ENCODE measurements around the gene EPM2AIP1.
A peak's percentile ranks its signal among the peaks of the same experiment; 100 is the strongest.
"Not testable (repeated sequence)": the region's sequence is repeated elsewhere in the genome, so short reads cannot be mapped to it uniquely, and the experiment has no call there.

Gene EPM2AIP1

DNA sequence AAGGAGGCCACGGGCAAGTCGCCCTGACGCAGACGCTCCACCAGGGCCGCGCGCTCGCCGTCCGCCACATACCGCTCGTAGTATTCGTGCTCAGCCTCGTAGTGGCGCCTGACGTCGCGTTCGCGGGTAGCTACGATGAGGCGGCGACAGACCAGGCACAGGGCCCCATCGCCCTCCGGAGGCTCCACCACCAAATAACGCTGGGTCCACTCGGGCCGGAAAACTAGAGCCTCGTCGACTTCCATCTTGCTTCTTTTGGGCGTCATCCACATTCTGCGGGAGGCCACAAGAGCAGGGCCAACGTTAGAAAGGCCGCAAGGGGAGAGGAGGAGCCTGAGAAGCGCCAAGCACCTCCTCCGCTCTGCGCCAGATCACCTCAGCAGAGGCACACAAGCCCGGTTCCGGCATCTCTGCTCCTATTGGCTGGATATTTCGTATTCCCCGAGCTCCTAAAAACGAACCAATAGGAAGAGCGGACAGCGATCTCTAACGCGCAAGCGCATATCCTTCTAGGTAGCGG is at the start of gene EPM2AIP1:
EPM2AIP1 (minus strand) TSS at position 326 of the 520 bp plus-strand sequence; CDS start at position 272, 54 bp downstream.
- no peak for DNase-seq

DNA sequence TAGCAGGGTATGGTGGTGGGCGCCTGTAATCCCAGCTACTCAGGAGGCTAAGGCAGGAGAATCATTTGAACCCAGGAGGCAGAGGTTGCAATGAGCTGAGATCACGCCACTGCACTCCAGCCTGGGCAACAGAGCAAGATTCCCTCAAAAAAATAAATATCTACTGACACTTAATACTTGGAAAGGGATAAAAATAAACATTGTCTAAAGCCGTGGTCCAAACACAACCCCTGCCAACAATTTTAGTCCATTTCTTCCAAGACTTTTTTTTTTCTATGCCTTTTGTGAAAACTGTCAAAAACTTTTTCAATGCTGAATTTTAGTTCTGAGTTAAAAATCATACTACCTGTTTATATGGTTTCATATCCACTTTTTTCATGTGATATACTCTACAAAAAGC is 49.8 kb upstream of the EPM2AIP1 start:
- DNase-seq, result not testable (repeated sequence)

DNA sequence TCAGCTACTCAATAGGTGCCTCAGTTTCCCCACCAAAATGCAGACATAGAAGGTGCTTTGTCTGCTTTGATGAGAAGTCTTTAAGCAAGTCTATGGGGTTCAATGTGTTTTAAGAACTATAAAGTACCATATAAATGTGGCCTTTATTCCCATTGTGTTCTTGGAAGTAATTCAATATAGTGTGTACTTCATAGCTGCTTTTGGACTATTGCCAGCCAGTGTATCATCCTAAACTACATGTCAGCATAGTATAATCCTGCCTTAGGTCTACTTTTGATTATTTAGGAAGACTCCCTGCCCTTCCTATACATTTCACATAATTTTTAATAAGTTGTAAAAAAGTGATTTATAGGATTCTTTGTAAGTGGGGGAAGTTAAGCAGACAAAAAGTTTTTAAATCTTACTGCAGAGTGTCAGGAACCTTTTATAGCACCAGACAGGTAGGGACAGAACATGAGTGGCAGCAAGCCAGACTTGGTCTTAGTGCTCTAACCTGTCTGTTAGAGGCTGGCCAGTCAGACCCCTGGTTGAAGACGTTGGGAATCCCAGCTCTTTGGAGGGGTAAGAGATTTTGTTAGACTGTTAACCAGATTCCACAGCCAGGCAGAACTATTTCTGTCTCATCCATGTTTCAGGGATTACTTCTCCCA is 48.7 kb upstream of the EPM2AIP1 start:
- DNase-seq, result no peak

DNA sequence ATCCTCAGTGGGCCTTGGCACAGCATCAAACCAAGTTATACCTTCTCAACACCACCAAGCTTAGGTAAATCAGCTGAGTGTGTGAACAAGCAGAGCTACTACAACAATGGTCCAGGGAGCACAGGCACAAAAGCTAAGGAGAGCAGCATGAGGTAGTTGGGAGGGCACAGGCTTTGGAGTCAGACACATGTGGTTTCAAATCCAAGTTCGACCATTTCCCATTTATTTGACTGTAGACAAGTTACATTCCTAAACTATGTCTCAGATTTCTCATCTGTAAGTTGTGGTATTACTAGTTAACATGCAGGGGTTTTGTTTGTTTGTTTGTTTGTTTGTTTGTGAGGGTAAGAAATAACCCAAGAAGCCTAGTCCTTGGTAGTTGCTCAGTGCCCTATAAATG is 47.3 kb upstream of the EPM2AIP1 start:
- DNase-seq, result no peak

DNA sequence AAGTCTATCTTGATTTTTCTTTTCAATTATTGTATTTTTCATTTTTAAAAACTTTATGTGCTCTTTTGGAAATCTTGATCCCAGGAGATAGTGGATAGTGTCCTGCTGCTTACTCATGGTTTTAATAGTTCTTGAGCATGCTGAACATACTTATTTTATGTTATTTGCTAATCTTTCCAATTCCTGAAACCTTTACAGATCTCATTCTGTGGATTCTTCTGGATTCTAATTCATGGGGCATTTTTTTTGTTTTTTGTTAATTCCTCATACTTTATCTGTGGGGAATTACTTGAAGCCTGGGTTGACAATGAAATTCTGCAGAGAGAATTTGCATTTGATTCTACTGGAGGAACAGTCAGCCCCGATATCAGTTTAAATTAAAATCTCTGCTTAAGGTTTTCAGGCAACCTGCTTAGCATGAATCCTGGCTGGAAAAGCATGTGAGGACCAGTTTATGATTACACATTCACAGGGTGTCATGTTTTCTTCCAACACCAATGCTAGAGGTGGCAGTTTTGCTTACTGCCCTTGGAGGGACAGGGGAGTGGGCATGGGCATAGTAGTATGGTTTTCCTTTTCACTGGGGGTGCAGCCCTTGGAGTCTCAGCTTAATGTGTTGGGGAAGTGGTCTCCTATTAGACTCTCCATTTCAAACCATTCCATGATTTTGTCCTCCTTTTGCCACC is 46.4 kb upstream of the EPM2AIP1 start:
- DNase-seq, result no peak

DNA sequence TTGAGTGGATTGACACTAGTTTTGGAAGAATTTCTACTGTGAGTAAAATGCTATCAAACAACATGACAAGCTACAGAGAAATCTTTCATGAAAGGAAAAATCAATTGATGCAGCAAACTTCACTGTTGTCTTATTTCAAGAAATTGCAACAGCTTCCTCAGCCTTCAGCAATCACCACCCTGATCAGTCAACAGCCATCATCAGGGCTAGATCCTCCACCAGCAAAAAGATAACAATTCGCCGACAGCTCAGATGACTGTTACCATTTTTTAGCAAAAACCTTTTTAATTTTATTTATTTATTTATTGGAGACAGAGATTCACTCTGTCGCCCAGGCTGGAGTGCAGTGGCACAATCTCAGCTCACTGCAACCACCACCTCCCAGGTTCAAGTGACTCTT is 44.4 kb upstream of the EPM2AIP1 start:
- no peak for DNase-seq

DNA sequence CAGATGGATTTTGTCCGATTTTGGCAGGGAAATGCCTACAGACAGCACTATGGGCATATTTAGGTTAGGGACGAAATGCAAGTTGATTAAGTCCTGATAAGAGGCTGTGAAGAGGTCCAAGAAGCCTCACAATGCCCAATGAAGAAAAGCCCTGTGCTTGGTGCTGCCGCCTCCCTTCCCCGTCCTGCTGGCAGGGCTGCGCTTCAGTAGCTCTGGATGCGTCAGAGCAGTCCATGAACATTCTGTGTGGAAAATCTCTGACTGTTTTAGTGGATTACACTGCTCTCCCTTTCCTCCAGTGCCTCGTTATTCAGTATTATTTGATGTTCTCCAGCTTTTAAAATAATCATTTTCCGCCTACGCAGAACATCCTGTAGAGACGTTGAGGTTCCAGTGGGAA is 40.0 kb upstream of the EPM2AIP1 start:
- DNase-seq, result no peak

DNA sequence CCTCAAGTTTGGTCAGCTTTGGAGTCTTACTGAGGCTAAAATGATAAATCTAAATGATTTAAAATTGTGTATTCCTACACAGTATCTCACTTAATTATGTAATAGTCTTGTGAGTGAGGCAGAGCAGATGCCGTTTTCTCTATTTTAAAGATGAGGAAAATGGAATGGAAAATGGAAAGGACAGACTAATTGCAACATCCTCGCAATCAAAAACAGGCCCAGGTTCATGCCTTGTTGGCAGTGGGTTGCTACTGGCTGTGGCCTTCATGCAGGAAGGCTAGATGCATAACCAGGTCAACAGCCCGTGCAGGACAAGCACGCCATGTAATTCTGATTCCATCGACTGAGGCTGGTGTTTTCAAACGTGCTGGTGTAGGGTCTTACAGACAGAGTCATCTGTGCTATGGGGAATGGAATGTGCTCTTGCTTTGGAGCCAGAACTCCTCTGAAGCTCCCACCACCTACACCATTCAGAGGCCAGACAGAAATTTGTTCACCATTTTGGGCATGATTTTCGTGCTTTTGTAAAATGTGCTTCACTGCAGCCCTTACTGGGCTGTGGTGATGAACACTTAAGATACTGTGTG is 38.3 kb upstream of the EPM2AIP1 start:
- DNase-seq, result no peak

DNA sequence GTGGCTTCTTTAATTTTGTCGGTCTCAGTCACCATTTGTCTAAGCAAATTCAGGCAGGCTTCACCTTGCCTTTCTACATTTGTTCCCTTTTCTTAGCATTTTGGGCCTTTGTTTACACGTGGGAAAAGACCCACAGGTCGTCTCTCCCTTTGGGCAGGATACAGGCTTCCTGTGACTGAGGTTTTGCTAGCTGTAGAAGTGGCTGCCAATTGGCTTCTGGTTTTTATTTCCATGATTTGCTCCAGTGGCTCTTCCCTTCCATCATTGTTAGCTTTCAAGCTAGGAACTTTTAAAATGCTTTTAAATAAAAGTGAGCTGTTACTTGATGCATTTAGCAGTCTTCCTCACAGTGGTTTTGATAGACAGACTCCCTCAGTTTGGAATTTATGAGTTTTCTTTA is 37.7 kb upstream of the EPM2AIP1 start:
- DNase-seq, result no peak

DNA sequence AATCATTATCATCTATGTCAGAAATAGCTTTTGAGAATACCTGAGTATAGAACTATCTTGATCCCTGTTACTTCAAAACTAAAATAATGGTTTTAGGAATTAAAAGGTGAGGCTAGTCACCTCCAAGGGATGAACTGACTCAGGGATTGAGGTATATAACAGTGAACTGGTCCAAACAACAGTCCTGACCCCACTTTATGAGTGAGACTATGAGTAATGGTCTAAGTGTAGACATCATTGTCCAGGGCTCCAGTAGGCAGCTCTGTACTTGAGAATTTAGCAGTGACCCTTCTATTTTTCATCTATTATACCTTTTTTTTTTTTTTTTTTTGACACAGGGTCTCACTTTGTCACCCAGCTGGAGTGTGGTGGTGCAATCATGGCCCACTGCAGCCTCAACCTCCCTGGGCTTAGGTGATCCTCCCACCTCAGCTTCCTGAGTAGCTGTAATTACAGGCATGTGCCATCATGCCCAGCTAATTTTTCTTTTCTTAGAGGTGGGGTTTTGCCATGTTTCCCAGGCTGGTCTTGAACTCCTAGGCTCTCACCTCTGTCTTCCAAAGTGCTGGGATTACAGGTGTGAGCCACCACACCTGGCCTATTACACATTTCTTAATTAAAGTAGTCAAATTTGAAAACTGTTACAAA is 36.7 kb upstream of the EPM2AIP1 start:
- DNase-seq, result no peak

DNA sequence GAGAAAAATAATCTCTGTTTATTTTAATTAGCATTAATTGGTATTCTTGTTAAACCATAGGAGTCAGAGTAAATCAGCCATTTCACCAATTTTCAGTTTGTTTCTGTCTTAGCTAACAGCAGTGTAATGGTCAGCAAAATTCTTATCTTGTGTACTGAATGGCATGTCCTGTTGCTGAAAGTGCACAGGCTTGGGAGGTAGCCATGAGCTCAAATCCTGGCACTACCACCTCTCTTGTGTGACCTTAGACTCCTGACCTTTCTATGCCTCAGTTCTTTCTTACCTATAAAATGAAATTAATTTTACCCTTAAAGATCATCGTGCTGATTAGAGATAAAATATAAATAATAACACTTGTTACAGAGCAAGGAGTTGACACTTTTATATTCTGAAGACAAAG is 36.2 kb upstream of the EPM2AIP1 start:
- no peak for DNase-seq

DNA sequence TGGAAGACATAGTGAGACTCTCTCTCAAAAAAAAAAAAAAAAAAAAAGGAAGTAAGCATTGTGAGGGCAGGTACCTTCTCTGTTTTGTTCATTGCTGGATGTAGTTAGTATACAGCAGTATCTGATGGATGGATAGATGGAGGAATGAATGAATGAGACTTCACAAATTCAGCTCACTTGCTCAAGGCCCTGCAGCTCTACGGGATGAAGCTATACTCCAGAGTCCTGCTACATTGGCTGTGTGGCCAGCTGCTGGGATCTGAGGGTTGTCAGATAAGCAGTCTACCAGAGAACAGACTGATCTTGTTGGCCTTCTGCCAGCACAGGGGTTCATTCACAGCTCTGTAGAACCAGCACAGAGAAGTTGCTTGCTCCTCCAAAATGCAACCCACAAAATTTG is 35.4 kb upstream of the EPM2AIP1 start:
- DNase-seq, result peak; percentile 75

DNA sequence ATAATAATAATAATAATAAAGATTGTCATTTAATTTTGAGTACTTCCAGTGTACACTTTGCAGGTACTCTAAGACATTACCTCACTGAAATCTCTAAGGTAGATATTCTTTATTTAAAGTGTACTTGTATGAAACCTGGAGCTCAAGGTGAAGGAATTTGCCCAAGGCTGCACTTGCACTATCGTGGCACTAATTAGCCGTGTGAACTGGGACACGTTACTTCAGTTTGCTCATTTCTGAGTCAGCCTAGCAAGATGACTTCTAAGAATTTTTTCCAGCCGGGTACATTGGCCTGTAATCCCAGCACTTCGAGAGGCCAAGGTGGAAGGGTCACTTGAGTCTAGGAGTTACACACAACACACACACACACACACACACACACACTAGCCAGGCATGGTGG is 33.9 kb upstream of the EPM2AIP1 start:
- DNase-seq, result peak; percentile 28

DNA sequence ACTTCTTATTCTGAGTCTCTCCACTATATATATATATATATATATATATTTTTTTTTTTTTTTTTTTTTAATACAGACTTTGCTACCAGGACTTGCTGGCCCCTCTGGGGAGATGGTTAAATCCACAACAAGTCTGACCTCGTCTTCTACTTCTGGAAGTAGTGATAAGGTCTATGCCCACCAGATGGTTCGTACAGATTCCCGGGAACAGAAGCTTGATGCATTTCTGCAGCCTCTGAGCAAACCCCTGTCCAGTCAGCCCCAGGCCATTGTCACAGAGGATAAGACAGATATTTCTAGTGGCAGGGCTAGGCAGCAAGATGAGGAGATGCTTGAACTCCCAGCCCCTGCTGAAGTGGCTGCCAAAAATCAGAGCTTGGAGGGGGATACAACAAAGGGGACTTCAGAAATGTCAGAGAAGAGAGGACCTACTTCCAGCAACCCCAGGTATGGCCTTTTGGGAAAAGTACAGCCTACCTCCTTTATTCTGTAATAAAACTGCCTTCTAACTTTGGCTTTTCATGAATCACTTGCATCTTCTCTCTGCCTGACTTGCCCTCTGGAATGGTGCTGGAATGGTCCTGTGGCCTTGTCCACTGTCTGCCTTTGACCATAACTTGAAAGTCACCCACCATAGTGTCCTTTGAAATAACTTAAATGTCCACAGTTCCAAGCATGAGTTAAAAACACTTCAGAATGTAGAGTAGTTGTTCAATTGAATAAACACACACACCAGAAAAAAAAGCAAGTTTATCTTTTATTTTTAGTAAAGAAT is 32.8 kb upstream of the EPM2AIP1 start:
- no peak for DNase-seq

DNA sequence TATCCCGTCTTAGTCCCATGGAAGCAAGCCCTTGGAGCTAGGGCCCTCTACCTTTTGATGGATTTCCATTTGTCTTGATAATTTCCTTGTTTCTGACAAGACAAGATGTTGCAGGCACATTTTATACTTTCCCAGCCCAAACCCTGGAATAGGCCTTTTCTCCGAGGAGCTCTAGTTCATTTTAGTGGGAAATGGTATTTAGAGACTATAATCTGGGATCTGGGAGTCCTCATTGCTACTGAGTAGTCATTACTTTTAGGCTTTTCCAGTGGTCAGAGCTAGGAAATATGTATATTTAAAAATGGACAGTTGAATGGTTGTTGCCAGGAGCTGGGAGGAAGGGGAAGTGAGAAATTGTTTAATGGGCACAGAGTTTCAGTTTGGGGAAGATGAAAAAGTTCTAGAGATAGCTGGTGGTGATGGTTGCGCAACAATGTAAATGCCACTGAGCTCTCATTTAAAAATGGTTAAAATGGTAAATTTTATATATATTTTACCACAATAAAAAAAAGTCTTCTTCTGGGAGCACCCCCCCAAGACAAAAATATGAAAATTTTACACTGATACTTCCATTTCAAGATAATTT is 32.0 kb upstream of the EPM2AIP1 start:
- DNase-seq, result no peak

DNA sequence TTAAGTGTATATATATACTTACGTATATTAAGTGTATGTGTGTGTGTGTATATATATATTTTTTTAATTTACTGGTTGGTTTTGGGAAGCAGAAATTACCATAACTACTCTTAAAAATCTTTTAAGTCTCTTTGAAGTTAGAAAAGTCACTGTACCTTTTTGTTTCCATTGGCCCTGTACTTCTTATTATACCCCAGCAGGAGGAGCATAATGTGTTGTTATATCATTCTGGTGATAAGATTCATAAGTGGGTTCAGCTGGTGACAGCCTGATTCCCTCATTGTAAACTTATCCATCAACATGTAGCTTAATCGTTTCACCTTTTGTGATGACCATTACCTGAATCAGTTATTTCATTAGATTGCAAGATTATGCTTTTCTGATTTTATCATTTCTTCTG is 31.2 kb upstream of the EPM2AIP1 start:
- no peak for DNase-seq

DNA sequence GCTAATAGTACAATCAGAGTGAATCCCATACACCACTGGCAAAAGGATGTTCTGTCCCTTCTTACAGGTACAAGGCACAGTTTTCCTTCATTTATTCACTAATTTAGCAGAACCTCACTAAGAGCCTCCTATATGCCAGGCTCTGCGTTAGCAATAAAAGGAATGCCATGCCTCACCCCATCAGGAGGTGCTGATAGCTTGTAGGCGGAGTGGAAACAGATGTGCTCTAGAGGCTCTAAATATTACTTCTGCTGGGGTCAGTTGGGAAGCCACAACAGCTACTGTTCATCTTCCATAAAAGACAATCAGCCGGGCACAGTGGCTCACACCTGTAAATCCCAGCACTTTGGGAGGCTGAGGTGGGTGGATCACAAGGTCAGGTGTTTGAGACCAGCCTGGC is 24.8 kb upstream of the EPM2AIP1 start:
- DNase-seq, result no peak

DNA sequence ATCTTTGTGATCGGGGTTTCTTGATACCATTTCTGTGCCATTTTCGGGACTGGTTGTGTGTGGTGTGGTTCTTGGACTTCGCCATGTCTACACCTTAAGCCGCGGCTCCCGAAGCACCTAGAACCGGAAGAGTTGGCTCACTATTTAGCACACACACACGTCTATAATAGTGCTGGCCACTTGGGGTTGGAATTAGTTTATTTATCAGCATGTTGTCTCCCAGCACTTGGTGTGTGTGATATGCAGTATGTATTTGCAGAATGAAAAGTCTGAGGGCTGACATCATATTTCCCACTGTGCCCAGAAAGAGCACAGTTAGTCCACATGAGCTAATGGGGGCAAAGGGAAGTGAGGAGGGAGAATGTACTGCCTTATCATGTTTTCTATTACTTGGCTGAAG is 24.0 kb upstream of the EPM2AIP1 start:
- DNase-seq, result no peak

DNA sequence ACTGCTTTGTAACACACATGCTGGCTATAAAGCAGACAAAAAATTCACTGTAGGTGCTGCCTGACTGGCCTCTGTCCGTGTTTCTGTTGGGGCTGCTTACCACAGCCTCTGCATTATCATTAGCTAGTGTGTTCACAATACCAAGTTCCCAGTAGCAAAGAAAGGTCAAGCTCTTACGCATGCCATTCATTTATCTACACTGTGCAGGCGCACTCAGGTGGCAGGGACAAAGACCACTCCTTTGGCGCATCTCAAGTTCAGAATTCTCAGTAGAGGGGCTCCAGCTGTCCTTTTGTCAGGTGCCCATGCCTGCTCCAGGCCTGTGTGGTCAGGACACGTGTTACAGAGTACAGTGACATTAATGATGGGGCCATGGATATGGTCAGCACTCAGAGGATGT is 22.7 kb upstream of the EPM2AIP1 start:
- DNase-seq, result no peak

DNA sequence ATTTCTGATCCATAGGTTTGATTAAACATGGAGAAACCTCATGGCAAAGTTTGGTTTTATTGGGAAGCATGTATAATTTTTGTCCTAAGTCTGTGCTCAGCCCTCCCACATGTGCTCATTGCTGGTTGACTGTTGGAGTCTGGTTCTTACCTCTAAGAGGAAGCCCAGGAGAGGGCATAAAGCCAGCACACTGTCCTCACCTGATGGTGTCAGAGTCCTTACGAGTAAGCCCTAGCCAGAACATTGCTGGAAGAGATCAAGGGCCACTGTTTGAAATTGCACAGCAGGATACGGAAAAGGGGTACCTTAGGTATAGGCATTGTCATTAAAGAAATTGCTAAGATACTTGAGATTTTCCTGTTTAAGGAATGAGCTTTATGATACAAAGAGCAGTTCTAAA is 21.7 kb upstream of the EPM2AIP1 start:
- DNase-seq, result no peak

DNA sequence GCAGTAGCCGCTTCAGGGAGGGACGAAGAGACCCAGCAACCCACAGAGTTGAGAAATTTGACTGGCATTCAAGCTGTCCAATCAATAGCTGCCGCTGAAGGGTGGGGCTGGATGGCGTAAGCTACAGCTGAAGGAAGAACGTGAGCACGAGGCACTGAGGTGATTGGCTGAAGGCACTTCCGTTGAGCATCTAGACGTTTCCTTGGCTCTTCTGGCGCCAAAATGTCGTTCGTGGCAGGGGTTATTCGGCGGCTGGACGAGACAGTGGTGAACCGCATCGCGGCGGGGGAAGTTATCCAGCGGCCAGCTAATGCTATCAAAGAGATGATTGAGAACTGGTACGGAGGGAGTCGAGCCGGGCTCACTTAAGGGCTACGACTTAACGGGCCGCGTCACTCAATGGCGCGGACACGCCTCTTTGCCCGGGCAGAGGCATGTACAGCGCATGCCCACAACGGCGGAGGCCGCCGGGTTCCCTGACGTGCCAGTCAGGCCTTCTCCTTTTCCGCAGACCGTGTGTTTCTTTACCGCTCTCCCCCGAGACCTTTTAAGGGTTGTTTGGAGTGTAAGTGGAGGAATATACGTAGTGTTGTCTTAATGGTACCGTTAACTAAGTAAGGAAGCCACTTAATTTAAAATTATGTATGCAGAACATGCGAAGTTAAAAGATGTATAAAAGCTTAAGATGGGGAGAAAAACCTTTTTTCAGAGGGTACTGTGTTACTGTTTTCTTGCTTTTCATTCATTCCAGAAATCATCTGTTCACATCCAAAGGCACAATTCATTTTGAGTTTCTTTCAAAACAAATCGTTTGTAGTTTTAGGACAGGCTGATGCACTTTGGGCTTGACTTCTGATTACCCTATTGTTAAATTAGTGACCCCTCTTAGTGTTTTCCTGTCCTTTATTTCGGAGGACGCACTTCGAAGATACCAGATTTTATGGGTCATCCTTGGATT is 674 bp upstream of the EPM2AIP1 start, which contains the start of gene MLH1:
MLH1 (plus strand) TSS at position 193 of the 958 bp plus-strand sequence; CDS start at position 223, 30 bp downstream.
- DNase-seq, result no peak

Measured in DMS79 treated with DMSO at 0.1 percent for 48 hours (cell line).